ENCODE results near the gene TPBG. TPM values are rescaled to one million over a fixed set of nuclear protein-coding genes. Genes with fewer than 3 reads are reported as not detected.

TPBG gene
- total and polyA plus RNA-seq, 9 donors: 10.7 to 26.6 (median 13.8) TPM

GRCh38 chr6:82396964-82397751, 33.5 kb downstream of the TPBG start:
- Histone ChIP-seq H3K36me3 (ENCODE audit: control insufficient read depth, insufficient read depth, low read length) (no peaks in the 10 kb centered on the region), H3K4me1 (ENCODE audit: control insufficient read depth, insufficient read depth, low read length) (no peaks in the 10 kb centered on the region), H3K9me3 (replicated peaks; ENCODE audit: control insufficient read depth, low read depth, low read length) (no peaks in the 10 kb centered on the region), H3K27me3 (ENCODE audit: control insufficient read depth, insufficient read depth, low read length) (no peaks in the 10 kb centered on the region), H3K4me3 (ENCODE audit: low read length) (no peak overlapping the region), H3K27ac (ENCODE audit: low read length) (no peak overlapping the region)
- no peak for DNase-seq
- no CpG with 5 or more reads among the region's 1 CpG for WGBS (ENCODE audit: insufficient coverage)

- no peaks in the 10 kb centered on the region for H3K36me3 ChIP-seq (ENCODE audit: control insufficient read depth, insufficient read depth, low read length)
- H3K27ac ChIP-seq (ENCODE audit: low read length): no peak overlapping the region
- WGBS (ENCODE audit: insufficient coverage): no CpG with 5 or more reads among the region's 1 CpG
- no peak overlapping the region for H3K4me3 ChIP-seq (ENCODE audit: low read length)
- H3K4me1 ChIP-seq (ENCODE audit: control insufficient read depth, insufficient read depth, low read length): no peaks in the 10 kb centered on the region
- no peaks in the 10 kb centered on the region for H3K27me3 ChIP-seq (ENCODE audit: control insufficient read depth, insufficient read depth, low read length)
- DNase-seq: no peak
- no peaks in the 10 kb centered on the region for H3K9me3 ChIP-seq (replicated peaks; ENCODE audit: control insufficient read depth, low read depth, low read length)
Observed at GRCh38 chr6:82397962-82398692, 34.5 kb downstream of the TPBG start.

GRCh38 chr6:82408952-82409431, 45.4 kb downstream of the TPBG start:
- H3K27ac ChIP-seq (ENCODE audit: low read length): no peak overlapping the region
- H3K27me3 ChIP-seq (ENCODE audit: control insufficient read depth, insufficient read depth, low read length): no peaks in the 10 kb centered on the region
- WGBS (ENCODE audit: insufficient coverage): no CpG with 5 or more reads among the region's 2 CpGs
- H3K4me3 ChIP-seq (ENCODE audit: low read length): no peak overlapping the region
- no peaks in the 10 kb centered on the region for H3K9me3 ChIP-seq (replicated peaks; ENCODE audit: control insufficient read depth, low read depth, low read length)
- no peaks in the 10 kb centered on the region for H3K4me1 ChIP-seq (ENCODE audit: control insufficient read depth, insufficient read depth, low read length)
- no peak for DNase-seq
- no peaks in the 10 kb centered on the region for H3K36me3 ChIP-seq (ENCODE audit: control insufficient read depth, insufficient read depth, low read length)

- Histone ChIP-seq H3K27me3 (ENCODE audit: control insufficient read depth, insufficient read depth, low read length) (no peaks in the 10 kb centered on the region), H3K4me1 (ENCODE audit: control insufficient read depth, insufficient read depth, low read length) (no peaks in the 10 kb centered on the region), H3K27ac (ENCODE audit: low read length) (no peak overlapping the region), H3K36me3 (ENCODE audit: control insufficient read depth, insufficient read depth, low read length) (no peaks in the 10 kb centered on the region), H3K4me3 (ENCODE audit: low read length) (no peak overlapping the region), H3K9me3 (replicated peaks; ENCODE audit: control insufficient read depth, low read depth, low read length) (no peaks in the 10 kb centered on the region)
- WGBS (ENCODE audit: insufficient coverage): 55% methylated on average over 2 of the region's 3 CpGs
- DNase-seq: peak; percentile 19
Observed at GRCh38 chr6:82410151-82410648, 46.6 kb downstream of the TPBG start.

GRCh38 chr6:82413868-82414267, 50.3 kb downstream of the TPBG start:
- Histone ChIP-seq H3K9me3 (replicated peaks; ENCODE audit: control insufficient read depth, low read depth, low read length) (no peaks in the 10 kb centered on the region), H3K36me3 (ENCODE audit: control insufficient read depth, insufficient read depth, low read length) (no peaks in the 10 kb centered on the region), H3K4me1 (ENCODE audit: control insufficient read depth, insufficient read depth, low read length) (no peaks in the 10 kb centered on the region), H3K27ac (ENCODE audit: low read length) (no peak overlapping the region), H3K4me3 (ENCODE audit: low read length) (no peak overlapping the region), H3K27me3 (ENCODE audit: control insufficient read depth, insufficient read depth, low read length) (no peaks in the 10 kb centered on the region)
- no peak for DNase-seq
- 60% methylated on average over 1 of the region's 2 CpGs for WGBS (ENCODE audit: insufficient coverage)

GRCh38 chr6:82415820-82416219, 52.2 kb downstream of the TPBG start:
- Histone ChIP-seq H3K27me3 (ENCODE audit: control insufficient read depth, insufficient read depth, low read length) (no peaks in the 10 kb centered on the region), H3K36me3 (ENCODE audit: control insufficient read depth, insufficient read depth, low read length) (no peaks in the 10 kb centered on the region), H3K4me1 (ENCODE audit: control insufficient read depth, insufficient read depth, low read length) (no peaks in the 10 kb centered on the region), H3K27ac (ENCODE audit: low read length) (no peak overlapping the region), H3K9me3 (replicated peaks; ENCODE audit: control insufficient read depth, low read depth, low read length) (no peaks in the 10 kb centered on the region), H3K4me3 (ENCODE audit: low read length) (no peak overlapping the region)
- no CpG with 5 or more reads among the region's 1 CpG for WGBS (ENCODE audit: insufficient coverage)
- DNase-seq: no peak

- DNase-seq: no peak
- Histone ChIP-seq H3K4me3 (ENCODE audit: low read length) (no peak overlapping the region), H3K27me3 (ENCODE audit: control insufficient read depth, insufficient read depth, low read length) (no peaks in the 10 kb centered on the region), H3K27ac (ENCODE audit: low read length) (no peak overlapping the region), H3K9me3 (replicated peaks; ENCODE audit: control insufficient read depth, low read depth, low read length) (no peaks in the 10 kb centered on the region), H3K4me1 (ENCODE audit: control insufficient read depth, insufficient read depth, low read length) (no peaks in the 10 kb centered on the region), H3K36me3 (ENCODE audit: control insufficient read depth, insufficient read depth, low read length) (no peaks in the 10 kb centered on the region)
- 83% methylated on average over 2 of the region's 2 CpGs for WGBS (ENCODE audit: insufficient coverage)
Observed at GRCh38 chr6:82416346-82416745, 52.7 kb downstream of the TPBG start.

Other genes starting within 250 kb of the TPBG start
- gene IBTK, start 116.1 kb upstream of the TPBG start, total RNA-seq: 37.4 TPM
- 10 to 100 TPM; 22.7 to 37.5 (median 32.1) TPM for gene IBTK, start 116.1 kb upstream of the TPBG start, polyA plus RNA-seq (ENCODE audit: insufficient read depth in 1 of 8, insufficient read length in 8 of 8, low replicate concordance in 1 of 8)